MCF 10A (cell line): ENCODE data around the gene FKBP2. TPM values are rescaled to one million over a fixed set of nuclear protein-coding genes. Genes with fewer than 3 reads are reported as not detected.
A peak's percentile ranks its signal among the peaks of the same experiment; 100 is the strongest.

Source experiments
- BruUV-seq: library from RNA; stranded (reverse); fragments of 400-500 nt; replicated peaks from 2 replicates; lab custom pipeline; 2021; lab: Mats Ljungman, UMichigan
- CTCF ChIA-PET: fragments of 300-600 bp; sonication (Branson Sonifier 250); formaldehyde crosslinking; extraction: SDS; loops from one replicate; lab custom pipeline; 2021; ENCODE audit warnings: antibody characterized with exemption, inconsistent platforms; lab: Yijun Ruan, JAX
- POLR2A ChIA-PET: fragments of 300-600, 350-650 bp; sonication (Branson Sonifier 250); formaldehyde crosslinking; extraction: SDS; loops from one replicate; lab custom pipeline; 2020; ENCODE audit warnings: antibody characterized with exemption, inconsistent platforms; lab: Yijun Ruan, JAX
- DNase-seq: peaks from one replicate; pipeline ENCODE4 v3.0.0-alpha.2; 2018; ENCODE audit not compliant: unreplicated experiment
- H3K27ac Mint-ChIP-seq: one replicate; pipeline ENCODE4 v1.8.0; 2022; ENCODE audit warnings: mild to moderate bottlenecking, low read depth, mixed read lengths; ENCODE audit not compliant: unreplicated experiment
- H3K27me3 Mint-ChIP-seq: one replicate; pipeline ENCODE4 v1.8.0; 2022; ENCODE audit warnings: mixed read lengths; ENCODE audit not compliant: insufficient read depth, unreplicated experiment
- H3K36me3 Mint-ChIP-seq: one replicate; pipeline ENCODE4 v1.8.0; 2022; ENCODE audit warnings: mild to moderate bottlenecking, moderate library complexity, mixed read lengths; ENCODE audit not compliant: insufficient read depth, unreplicated experiment
- H3K4me1 Mint-ChIP-seq: one replicate; pipeline ENCODE4 v1.8.0; 2022; ENCODE audit warnings: mixed read lengths; ENCODE audit not compliant: insufficient read depth, unreplicated experiment
- H3K4me3 Mint-ChIP-seq: one replicate; pipeline ENCODE4 v1.8.0; 2022; ENCODE audit warnings: mild to moderate bottlenecking, moderate library complexity, mixed read lengths; ENCODE audit not compliant: unreplicated experiment
- H3K9me3 Mint-ChIP-seq: one replicate; pipeline ENCODE4 v1.8.0; 2022; ENCODE audit warnings: mixed read lengths; ENCODE audit not compliant: unreplicated experiment
- intact Hi-C: fragments of 100-400 bp; cut with micrococcal nuclease; formaldehyde crosslinking; loops from 2 replicates; pipeline ENCODE4 v1.14.1; 2022
- total RNA-seq: library from RNA; stranded (reverse); gene quantifications from 2 replicates; pipeline ENCODE4 v1.2.3, GENCODE V29; 2022
- TF ChIP-seq, protein P1 (sequence below): fragments of 200-600 bp; IDR thresholded peaks from one replicate; pipeline ENCODE4 v1.8.0; 2022; ENCODE audit warnings: antibody characterized with exemption, mild to moderate bottlenecking; ENCODE audit not compliant: unreplicated experiment

FKBP2 gene
- total RNA-seq, 1 experiment from 2014 or later = 86.0 TPM

DNA sequence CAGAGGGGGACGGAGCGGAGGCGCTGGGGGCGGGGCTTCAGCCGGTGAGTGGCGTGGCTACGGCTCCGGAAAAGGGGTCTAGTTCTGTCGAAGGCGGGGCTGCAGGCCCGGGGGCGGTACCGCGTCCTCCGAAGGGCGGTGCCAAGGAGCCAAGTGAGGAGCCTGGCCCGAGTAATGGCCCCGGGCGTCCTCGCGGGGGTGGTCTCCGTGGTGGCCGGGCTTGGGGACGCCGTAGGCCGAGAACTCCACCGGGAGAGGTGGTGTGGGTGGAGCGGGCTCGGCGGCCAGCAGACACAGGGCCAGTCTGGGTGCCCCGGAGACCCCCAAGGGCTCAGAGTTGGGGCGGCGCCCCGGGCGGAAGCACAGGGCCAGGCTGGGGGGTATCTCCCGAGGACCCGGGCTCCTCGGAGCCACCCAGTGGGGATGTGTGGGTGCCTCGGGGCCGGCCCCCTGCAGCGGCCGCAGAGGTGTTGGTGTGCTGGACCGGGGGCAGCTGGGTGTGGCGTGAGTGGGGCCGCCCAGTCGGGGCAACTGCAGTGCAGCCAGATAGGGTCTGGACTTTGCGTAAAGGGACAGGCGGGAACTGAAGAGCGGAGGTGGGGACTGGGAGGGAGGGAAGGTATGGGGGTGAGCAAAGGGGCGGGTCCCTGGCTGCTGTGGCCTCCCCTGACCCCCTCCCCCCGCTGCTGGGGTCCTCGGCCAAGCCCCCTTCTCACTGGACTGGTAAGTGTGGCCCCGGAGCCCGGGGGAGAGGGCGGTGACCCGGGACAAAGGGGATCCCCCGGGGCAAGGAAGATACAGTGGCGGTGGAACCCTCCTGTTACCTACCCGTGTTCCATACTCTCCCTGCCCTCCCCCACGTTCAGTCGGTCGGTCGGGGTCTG, 838 bp downstream of the FKBP2 start:
- CTCF ChIA-PET = interaction anchor here (0.7 to 1.5 kb wide), 7 partner anchors 9 to 395 kb away, joined by 3 to 8 read pairs (median 4); partner anchors contain the start of gene PLCB3
- intact Hi-C loops = no loop called here

DNA sequence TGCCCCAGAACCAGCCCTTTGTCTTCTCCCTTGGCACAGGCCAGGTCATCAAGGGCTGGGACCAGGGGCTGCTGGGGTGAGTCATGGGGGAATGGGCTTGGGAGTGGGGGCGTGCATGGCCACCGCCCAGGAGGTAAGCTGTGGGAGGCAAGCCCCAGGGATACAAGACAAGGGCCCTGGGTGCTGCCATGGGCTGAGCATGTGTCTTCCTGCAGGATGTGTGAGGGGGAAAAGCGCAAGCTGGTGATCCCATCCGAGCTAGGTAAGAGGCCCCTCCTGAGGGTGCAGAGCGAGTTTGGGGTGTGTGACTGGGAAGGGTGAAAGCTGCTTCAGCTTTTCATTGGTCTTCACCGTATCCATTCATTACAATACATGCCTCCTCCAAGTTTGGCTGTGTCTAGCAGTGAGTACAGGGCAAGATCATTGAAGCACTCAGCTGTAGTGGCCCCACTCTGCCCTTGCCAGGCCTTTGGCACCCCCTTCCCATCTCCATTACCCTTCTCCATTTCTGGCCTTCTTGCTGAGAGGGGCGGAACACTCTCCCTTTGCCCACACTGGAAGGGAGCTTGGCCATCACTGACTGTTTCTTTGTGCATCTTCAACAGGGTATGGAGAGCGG, 2.5 kb downstream of the FKBP2 start:
- Mint-ChIP-seq H3K9me3 (no peaks in the 10 kb centered on the region), H3K4me1 (peaks cover 25% of the 10 kb centered on the region), H3K36me3 (peaks cover 42% of the 10 kb centered on the region), H3K27me3 (no peaks in the 10 kb centered on the region), H3K27ac (peak overlapping the region; percentile 70), H3K4me3 (peak overlapping the region; percentile 93)
- BruUV-seq = no TSS peak
- ChIA-PET CTCF (interaction anchor here (0.6 to 3.1 kb wide), 9 partner anchors 9 to 89 kb away, joined by 3 to 27 read pairs (median 4); partner anchors contain the start of genes CATSPERZ, ESRRA, PLCB3 and PRDX5), POLR2A (interaction anchor here (0.5 to 10.8 kb wide), 13 partner anchors 8 to 92 kb away, joined by 3 to 122 read pairs (median 5); partner anchors contain the start of genes CATSPERZ, DNAJC4, ESRRA and NUDT22)
- TF ChIP-seq, protein P1, sequence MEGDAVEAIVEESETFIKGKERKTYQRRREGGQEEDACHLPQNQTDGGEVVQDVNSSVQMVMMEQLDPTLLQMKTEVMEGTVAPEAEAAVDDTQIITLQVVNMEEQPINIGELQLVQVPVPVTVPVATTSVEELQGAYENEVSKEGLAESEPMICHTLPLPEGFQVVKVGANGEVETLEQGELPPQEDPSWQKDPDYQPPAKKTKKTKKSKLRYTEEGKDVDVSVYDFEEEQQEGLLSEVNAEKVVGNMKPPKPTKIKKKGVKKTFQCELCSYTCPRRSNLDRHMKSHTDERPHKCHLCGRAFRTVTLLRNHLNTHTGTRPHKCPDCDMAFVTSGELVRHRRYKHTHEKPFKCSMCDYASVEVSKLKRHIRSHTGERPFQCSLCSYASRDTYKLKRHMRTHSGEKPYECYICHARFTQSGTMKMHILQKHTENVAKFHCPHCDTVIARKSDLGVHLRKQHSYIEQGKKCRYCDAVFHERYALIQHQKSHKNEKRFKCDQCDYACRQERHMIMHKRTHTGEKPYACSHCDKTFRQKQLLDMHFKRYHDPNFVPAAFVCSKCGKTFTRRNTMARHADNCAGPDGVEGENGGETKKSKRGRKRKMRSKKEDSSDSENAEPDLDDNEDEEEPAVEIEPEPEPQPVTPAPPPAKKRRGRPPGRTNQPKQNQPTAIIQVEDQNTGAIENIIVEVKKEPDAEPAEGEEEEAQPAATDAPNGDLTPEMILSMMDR = no peak
- DNase-seq = no peak
- intact Hi-C loops = no loop called here

More for the DNA sequence above, 838 bp downstream of the FKBP2 start:
- DNase-seq = peak; percentile 52
- TF ChIP-seq, protein P1 = no peak
- peaks cover 56% of the 10 kb centered on the region for H3K36me3 Mint-ChIP-seq
- H3K9me3 Mint-ChIP-seq = no peaks in the 10 kb centered on the region
- peak overlapping the region; percentile 98 for H3K27ac Mint-ChIP-seq
- no peaks in the 10 kb centered on the region for H3K27me3 Mint-ChIP-seq
- H3K4me3 Mint-ChIP-seq = peak overlapping the region; percentile 93
- peaks cover 19% of the 10 kb centered on the region for H3K4me1 Mint-ChIP-seq
- POLR2A ChIA-PET = interaction anchor here (0.6 to 10.8 kb wide), 21 partner anchors 9 to 1620 kb away, joined by 3 to 122 read pairs (median 4); partner anchors contain the start of genes B3GAT3, BAD, CATSPERZ and DNAJC4
- no TSS peak for BruUV-seq

DNA sequence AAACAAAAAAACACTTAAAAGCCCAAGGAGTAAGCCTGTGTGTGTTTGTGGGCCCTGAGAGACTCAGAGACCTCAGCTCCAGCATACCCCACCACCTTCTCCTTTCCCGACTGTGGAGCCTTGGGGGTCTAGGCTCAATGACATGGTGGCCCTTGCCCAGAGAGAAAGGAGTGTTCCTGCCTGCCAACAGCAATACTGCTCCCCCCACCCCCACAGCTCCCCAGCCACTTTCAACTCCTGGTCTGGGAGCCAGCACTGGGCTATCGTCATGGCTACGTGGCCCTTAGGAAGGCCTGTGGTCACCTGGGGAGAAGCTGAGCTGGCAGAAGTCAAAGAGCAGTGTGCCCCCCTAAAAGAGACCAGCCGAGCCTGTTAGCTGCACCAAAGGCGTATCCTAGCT, 3.2 kb downstream of the FKBP2 start:
- BruUV-seq = no TSS peak
- no peak for DNase-seq
- CTCF ChIA-PET = interaction anchor here (0.6 to 3.1 kb wide), 6 partner anchors 8 to 74 kb away, joined by 3 to 27 read pairs (median 8); partner anchors contain the start of genes CATSPERZ, ESRRA, FERMT3 and PLCB3
- H3K9me3 Mint-ChIP-seq = no peaks in the 10 kb centered on the region
- POLR2A ChIA-PET = interaction anchor here (0.6 to 10.8 kb wide), 8 partner anchors 13 to 1413 kb away, joined by 3 to 122 read pairs (median 16); partner anchors contain the start of genes CATSPERZ, DNAJC4, ESRRA and NUDT22
- H3K4me1 Mint-ChIP-seq = peaks cover 25% of the 10 kb centered on the region
- H3K4me3 Mint-ChIP-seq = peak overlapping the region; percentile 93
- no peaks in the 10 kb centered on the region for H3K27me3 Mint-ChIP-seq
- H3K36me3 Mint-ChIP-seq = peaks cover 37% of the 10 kb centered on the region
- peak overlapping the region; percentile 70 for H3K27ac Mint-ChIP-seq
- intact Hi-C loops = no loop called here
- TF ChIP-seq, protein P1 = no peak
